ENCODE results near the gene SLC2A8. TPM values are rescaled to one million over a fixed set of nuclear protein-coding genes. Genes with fewer than 3 reads are reported as not detected.
A peak's percentile ranks its signal among the peaks of the same experiment; 100 is the strongest.

SLC2A8 gene
- total RNA-seq, 1 experiment from 2014 or later: 36.2 TPM

- no peak for DNase-seq (ENCODE audit: low spot score)
Measured at GRCh38 chr9:127430415-127430814, 33.4 kb downstream of the SLC2A8 start.

DNA sequence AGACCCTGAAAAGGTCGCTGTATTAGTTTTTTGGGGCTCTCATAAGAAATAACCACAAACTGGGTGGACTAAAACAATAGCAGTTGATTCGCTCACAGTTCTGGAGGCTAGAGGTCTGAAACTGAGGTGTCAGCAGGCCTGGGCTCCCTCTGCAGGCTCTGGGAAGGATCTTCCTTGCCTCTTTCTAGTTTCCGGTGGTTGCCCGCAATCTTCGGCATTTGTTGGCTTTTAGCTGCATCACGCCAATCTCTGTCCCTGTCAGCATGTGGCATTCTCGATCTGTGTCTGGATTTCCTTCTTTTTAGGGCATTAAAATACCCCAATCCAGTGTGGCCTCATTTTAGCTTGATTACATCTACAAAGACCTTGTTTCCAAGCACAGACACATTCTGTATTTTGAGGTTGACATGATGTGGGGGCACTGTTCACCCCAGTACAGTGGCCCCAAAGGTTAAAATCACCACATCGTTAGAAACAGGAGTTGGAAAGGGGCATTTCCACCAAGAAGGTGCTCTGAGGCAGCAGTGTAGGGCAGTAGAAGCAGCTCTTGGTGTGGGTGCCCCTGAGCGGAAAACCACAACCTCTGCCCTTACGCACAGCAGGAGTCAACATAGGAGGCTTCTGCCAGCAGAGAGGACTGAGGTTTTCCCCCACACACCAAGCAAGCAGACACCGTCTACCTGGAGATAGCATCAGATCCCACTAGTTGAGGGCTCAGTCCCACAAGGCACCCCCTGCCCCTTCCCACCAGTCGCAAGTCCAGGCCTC, 40.7 kb downstream of the SLC2A8 start:
- no peak for DNase-seq (ENCODE audit: low spot score)

DNA sequence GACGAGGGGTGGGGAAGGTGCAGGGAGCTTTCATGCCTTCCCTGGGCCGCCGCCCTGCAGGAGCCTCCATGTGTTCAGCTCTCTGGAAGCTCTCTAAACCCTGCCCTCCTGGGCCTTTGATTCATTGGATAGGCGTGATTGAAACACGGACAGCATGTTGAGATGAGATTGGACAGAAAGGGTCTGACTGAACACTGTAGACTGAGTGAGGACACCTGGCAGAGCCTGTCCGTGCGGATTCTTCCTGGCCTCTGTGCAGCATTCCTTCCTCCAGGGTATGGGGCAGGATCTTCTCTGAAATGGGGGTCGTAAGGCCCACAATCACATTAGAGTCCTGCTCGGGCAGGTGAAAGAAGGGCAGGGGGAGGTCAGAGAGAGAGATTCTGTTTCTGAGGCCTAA, 41.4 kb downstream of the SLC2A8 start:
- DNase-seq (ENCODE audit: low spot score): no peak

DNA sequence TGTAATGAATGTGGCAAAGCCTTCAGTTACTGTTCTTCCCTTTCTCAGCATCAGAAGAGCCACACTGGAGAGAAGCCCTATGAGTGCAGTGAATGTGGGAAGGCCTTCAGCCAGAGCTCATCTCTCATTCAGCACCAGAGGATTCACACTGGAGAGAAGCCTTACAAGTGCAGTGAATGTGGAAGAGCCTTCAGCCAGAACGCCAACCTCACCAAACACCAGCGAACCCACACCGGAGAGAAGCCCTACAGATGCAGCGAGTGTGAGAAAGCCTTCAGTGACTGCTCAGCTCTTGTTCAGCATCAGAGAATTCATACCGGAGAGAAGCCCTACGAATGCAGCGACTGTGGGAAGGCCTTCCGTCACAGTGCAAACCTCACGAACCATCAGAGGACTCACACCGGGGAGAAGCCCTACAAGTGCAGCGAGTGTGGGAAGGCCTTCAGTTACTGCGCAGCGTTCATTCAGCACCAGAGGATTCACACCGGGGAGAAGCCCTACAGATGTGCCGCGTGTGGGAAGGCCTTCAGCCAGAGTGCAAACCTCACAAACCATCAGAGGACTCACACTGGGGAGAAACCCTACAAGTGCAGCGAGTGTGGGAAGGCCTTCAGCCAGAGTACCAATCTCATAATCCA, 47.4 kb downstream of the SLC2A8 start:
- DNase-seq (ENCODE audit: low spot score): peak; percentile 10

DNA sequence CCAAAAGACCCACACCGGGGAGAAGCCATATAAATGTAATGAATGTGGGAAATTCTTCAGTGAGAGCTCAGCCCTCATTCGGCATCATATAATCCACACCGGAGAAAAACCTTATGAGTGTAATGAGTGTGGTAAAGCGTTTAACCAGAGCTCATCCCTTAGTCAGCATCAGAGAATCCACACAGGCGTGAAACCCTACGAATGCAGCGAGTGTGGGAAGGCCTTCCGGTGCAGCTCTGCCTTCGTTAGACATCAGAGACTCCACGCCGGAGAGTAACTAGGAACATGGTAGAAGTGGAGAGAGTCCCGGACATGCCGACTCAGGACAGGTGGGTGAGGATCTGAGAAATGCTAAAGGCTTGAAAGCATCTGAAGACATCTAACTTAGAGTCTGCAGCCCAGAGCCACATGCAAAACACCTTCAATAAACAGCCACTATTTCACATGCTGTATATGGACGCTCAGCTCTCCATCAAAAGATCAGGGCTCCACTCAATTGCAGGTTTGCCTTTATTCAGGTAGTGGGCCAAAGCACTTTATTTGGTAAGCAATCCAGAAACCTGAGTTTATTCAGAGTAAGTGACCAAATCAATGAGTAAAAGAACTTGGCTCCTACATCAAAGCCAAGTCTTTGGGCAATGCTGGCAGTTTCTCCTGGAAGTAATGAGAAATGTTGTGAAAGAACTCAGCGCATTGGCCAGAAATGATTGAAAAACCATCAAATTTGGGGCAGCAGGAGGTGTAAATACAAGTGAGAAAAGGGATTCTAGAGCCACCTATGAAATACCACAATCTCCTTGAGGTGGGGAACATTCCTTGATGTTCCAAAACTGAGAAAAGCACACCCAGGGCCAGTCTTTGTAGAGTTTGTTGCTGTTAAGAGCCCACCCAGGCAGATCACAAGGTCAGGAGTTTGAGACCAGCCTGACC, 48.2 kb downstream of the SLC2A8 start:
- DNase-seq (ENCODE audit: low spot score): peak; percentile 32

DNA sequence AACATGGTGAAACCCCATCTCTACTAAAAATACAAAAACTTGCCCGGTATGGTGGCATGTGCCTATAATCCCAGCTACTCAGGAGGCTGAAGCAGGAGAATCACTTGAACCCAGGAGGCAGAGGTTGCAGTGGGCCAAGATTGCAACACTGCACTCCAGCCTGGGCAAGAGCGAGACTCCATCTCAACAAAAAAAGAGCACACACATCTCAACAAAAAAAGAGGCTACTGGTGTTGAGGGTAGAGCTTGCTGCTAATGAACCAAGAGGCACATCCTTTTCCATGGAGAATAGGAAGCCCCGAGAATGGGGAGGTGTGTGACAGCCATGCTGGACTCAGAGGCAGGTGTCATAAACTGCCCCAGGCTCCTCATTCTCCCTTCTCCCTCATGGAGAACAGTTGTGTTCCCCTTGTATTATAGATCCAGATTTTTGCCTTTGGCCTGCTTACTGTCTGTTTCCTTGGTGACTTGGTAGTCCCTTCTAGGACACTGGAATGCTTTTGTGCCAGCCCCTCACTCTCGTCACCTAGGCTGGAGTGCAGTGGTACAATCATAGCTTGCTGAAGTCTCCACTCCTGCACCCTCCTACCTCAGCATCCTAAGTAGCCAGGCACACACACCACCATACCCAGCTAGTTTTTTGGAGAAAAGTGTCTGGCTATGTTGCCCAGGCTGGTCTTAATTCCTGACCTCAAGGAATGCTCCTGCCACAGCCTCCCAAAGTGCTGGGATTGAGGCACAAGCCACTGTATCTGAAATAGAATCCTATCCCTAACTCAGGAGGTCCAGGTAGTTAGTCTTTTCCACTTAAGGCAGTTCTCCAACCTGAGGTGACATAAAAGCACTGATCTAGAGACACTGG, 49.1 kb downstream of the SLC2A8 start:
- peak; percentile 36 for DNase-seq (ENCODE audit: low spot score)

DNA sequence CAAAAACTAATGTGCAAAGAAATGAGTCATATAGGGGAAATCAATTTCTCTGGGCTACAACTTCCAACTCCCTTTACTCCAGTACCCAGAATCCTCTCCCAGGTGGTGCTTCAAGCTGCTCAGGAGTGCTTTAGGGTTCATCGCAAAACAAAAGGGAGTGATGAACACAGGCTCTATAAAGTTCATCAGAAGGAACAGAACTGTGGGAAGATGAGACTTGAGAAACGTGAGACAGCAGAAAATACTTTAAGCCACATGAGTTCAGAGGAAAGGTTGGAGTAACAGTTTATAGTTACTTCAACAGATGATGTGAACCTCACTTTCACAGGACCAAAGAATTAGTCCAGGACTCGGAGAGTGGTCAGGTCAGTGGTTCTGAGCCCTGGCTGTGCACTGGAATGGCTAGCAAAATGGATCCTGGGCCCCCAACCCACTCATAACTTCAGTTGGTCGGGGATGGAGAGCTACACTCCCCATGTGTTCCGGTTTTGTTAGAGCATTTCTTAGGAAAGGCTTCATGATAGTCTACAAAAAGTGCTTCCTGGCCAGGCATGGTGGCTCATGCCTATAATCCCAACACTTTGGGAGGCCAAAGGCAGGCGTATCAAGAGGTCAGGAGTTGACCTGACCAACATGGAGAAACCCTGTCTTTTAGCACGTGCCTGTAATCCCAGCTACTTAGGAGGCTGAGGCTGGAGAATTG, 49.9 kb downstream of the SLC2A8 start:
- DNase-seq (ENCODE audit: low spot score): peak; percentile 29

GRCh38 chr9:127447416-127448111, 50.6 kb downstream of the SLC2A8 start:
- DNase-seq (ENCODE audit: low spot score): no peak

DNA sequence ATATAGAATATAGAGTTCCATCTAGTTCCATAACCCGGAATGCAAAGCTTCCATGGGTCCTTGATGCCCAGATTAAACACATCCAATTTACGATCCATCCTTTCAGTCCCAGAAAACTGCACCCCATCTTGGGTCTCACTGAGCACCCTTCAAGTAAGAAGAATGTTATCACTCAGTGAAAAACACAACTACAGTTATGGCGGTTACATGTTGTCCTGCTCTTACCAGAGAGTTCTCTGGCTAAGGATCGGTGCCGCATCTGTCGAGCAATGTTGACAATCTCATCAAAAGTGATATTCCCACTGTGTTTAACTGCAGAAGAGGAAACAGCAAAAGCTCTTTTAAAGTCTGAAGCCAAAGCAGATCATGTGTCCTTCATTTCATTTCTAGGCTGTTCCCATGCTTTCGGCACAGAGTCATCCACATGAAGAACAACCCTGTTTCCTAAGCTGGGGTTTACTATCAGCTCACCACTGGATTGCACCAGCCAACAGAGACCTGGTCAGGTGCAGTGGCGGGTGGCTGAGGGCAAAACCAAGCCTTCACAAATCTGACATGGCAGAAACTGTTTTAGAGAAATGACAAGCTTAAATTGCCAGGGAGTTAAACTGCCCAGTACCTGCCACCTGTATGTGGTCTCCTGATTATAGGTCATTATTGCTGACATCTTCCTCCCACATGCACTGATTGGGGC, 51.3 kb downstream of the SLC2A8 start:
- no peak for DNase-seq (ENCODE audit: low spot score)

GRCh38 chr9:127449332-127449966, 52.5 kb downstream of the SLC2A8 start:
- no peak for DNase-seq (ENCODE audit: low spot score)

DNA sequence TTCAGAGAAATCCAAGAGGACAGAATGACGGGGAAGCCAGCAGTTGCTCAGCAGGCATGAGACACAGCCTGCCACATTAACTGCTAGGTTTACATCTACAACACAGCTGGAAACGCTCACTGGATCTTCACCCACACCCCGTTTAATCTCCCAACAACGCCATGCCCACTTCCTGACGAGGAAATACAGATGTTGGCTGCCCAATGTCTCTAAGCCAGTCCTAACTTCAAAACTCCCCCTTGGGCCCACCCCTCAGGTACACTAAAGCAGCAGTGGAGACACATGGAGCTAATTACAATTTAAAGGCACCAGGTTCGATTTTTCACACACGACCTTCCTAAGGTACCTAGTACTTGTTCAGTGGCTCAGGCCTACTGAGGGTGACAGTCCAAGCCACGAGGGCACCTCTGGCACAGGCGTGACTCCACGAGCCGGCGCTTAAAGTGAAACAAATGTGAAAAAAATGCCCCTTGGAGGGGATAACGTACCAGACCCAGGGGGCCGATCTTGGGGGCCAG, 53.3 kb downstream of the SLC2A8 start:
- peak; percentile 34 for DNase-seq (ENCODE audit: low spot score)

GRCh38 chr9:127450830-127451607, 54.0 kb downstream of the SLC2A8 start, which contains the start of the genes LRSAM1 and RPL12:
TSS of gene LRSAM1 (plus strand) at chr9:127451510. CDS start at chr9:127454528, 3,018 bp downstream.
TSS of gene RPL12 (minus strand) at chr9:127451406. CDS start at chr9:127451317, 89 bp downstream.
- peak; percentile 98 for DNase-seq (ENCODE audit: low spot score)

DNA sequence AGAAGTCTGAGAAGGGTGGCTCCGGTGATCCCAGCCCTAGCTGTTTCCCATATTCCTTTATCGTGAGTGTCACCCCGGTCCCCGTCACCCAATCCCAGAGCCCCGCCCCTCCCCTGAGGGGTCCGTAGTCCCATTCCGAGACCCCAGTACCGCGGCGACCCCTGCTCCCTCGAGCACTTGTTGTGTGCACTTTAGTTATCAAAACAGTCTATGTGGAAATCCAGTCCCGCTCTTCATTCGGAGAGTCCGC, 54.6 kb downstream of the SLC2A8 start:
- peak; percentile 65 for DNase-seq (ENCODE audit: low spot score)

DNA sequence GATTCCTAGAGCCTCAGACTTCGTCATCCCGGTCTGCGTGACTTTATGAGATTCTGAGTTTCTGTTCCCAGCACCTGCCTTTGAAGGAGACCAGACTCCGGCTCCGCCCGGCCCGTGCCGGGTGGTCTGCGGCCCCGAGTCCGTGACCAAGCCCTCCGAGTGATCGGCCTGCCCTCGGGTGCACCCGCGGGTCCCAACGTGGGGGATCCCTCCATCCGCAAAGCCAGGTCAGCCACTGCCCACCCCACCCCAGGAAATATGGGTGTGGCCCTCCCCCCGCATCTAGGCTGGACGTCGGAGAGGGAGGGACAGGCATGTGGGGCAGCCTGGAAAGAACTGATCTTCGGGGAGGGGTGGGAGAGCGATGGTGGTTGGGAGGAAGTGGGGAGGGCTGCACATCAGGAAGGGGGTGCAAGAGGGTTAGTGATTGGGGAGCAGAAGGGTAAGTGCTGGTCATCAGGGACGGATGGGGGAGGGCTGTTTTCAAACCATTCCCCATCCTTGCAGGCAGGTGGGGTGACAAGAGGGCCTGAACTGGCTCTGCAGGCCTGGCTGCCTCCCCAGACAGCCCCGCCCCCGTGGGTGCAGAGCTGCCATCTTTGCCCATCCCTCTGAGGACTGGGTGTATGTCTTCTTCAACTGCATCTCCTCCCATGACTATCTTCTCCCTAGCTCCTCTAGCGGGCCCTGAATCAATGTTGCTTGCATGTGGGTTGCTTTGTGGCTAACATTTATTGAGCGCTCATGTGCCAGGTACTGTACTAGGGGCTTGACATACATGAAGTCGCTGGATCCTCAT, 55.1 kb downstream of the SLC2A8 start:
- DNase-seq (ENCODE audit: low spot score): peak; percentile 61

DNA sequence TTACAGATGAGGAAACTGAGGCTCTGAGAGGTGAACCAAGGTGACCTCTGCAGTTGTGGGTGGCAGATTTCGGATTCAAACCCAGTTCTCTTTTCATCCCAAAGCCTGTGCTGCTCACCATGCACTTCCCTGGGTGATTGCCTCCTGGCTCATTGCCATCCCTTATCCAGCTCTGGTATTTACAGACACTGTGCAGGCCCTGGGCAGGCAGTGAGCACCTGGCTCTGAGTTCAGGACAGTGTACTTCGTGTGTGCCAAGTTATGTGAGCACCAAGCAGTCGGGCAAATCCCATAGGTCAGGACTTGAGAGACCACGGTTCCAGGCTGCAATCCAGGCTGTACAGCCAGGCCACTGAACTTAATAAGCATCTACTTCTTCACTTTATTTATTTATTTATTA, 55.7 kb downstream of the SLC2A8 start:
- peak; percentile 62 for DNase-seq (ENCODE audit: low spot score)

GRCh38 chr9:127455324-127455992, 58.5 kb downstream of the SLC2A8 start:
- DNase-seq (ENCODE audit: low spot score): peak; percentile 41
